Naive thymus-derived CD8-positive, alpha-beta T cell (primary cell): ENCODE data around the gene CDK12. TPM values are rescaled to one million over a fixed set of nuclear protein-coding genes. Genes with fewer than 3 reads are reported as not detected.

Experiments
- ATAC-seq, 2 donors: fragments of 150-1000 bp; cut with Tn5 transposase in 1 of 2; sonication (Bioruptor Pico), chemical (Tn5 transposase) in 1 of 2; 1 replicate in 1 of 2; 2 replicates in 1 of 2; pipeline ENCODE4 v1.10.0; 2021; ENCODE audit warnings: mild to moderate bottlenecking in 2 of 2, moderate library complexity in 2 of 2
- POLR2A ChIA-PET: fragments of 350-600 bp; sonication (Branson Sonifier 250); formaldehyde crosslinking; loops from one replicate; lab custom pipeline; 2021; ENCODE audit warnings: antibody characterized with exemption; lab: Charles Lee
- DNase-seq, 10 donors: peaks; one replicate each; pipeline versions ENCODE4 v3.0.0 to v3.0.0-alpha.2; 2020 to 2022
- H3K27ac Mint-ChIP-seq, 10 donors: one replicate each; pipeline ENCODE4 v1.8.0; 2020 to 2022; ENCODE audit warnings: mild to moderate bottlenecking in 10 of 10, mixed read lengths in 10 of 10, moderate library complexity in 4 of 10, inconsistent platforms in 1 of 10
- H3K27me3 Mint-ChIP-seq, 5 donors: one replicate each; pipeline ENCODE4 v1.8.0; 2021 to 2022; ENCODE audit warnings: mixed read lengths in 5 of 5
- H3K36me3 Mint-ChIP-seq, 3 donors: one replicate each; pipeline ENCODE4 v1.8.0; 2020 to 2022; ENCODE audit warnings: mixed read lengths in 3 of 3, mild to moderate bottlenecking in 2 of 3, inconsistent platforms in 1 of 3
- H3K4me1 Mint-ChIP-seq, 4 donors: one replicate each; pipeline ENCODE4 v1.8.0; 2021 to 2022; ENCODE audit warnings: mixed read lengths in 4 of 4
- H3K4me3 Mint-ChIP-seq, 10 donors: one replicate each; pipeline ENCODE4 v1.8.0; 2020 to 2022; ENCODE audit warnings: mild to moderate bottlenecking in 10 of 10, mixed read lengths in 10 of 10, moderate library complexity in 6 of 10, inconsistent platforms in 1 of 10
- H3K9me3 Mint-ChIP-seq, 9 donors: one replicate each; pipeline ENCODE4 v1.8.0; 2020 to 2022; ENCODE audit warnings: mixed read lengths in 9 of 9, mild to moderate bottlenecking in 3 of 9, inconsistent platforms in 1 of 9, moderate library complexity in 1 of 9
- polyA plus RNA-seq, 3 donors: library from polyadenylated mRNA; unstranded; fragments of 300-500 nt; fragmentation: Illumina TruSeq; gene quantifications; one replicate each; pipeline ENCODE4 v1.2.3, GENCODE V29; 2021
- total RNA-seq, 8 experiments: library from RNA in 2 of 8; stranded (reverse) in 2 of 8; gene quantifications; one replicate each; pipeline ENCODE4 v1.2.3 and lab custom pipeline; 2021 to 2026

The CDK12 gene
- total and polyA plus RNA-seq, 5 experiments from 2014 or later = 3.2 to 114 (median 7.1) TPM

- DNase-seq = peak in 2 of 10 donors; percentile 14 to 16
- POLR2A ChIA-PET = interaction anchor here (0.5 to 0.6 kb wide), 2 partner anchors 53 to 613 kb away, joined by 3 to 6 read pairs; partner anchors contain the start of gene PPP1R1B
- ATAC-seq = peak; percentile 68 to 70
- peaks cover 15 to 34% (median 30%) of the 10 kb centered on the region in 3 donors for H3K36me3 Mint-ChIP-seq
- H3K4me3 Mint-ChIP-seq = peak overlapping the region; percentile 71 to 87 (median 82)
- H3K4me1 Mint-ChIP-seq = peaks cover 0 to 8% (median 6%) of the 10 kb centered on the region in 4 donors
- peak overlapping the region in 2 of 10 donors; percentile 64 to 86 for H3K27ac Mint-ChIP-seq
- H3K27me3 Mint-ChIP-seq = peaks cover 2 to 15% (median 14%) of the 10 kb centered on the region in 5 donors
- peaks cover 3 to 20% (median 12%) of the 10 kb centered on the region in 9 donors for H3K9me3 Mint-ChIP-seq
Observed at GRCh38 chr17:39573447-39574298, 112.4 kb downstream of the CDK12 start.

- peaks cover 4 to 15% (median 12%) of the 10 kb centered on the region in 5 donors for H3K27me3 Mint-ChIP-seq
- H3K36me3 Mint-ChIP-seq = peaks cover 7 to 14% (median 9%) of the 10 kb centered on the region in 3 donors
- H3K4me1 Mint-ChIP-seq = peaks cover 0 to 8% (median 5%) of the 10 kb centered on the region in 4 donors
- POLR2A ChIA-PET = no interaction called here
- no peak overlapping the region for H3K27ac Mint-ChIP-seq
- H3K9me3 Mint-ChIP-seq = peaks cover under 1 to 8% (median 5%) of the 10 kb centered on the region in 9 donors
- ATAC-seq (no peak), DNase-seq (no peak)
- no peak overlapping the region for H3K4me3 Mint-ChIP-seq
Observed at GRCh38 chr17:39576187-39576586, 114.9 kb downstream of the CDK12 start.

- no peak overlapping the region for H3K4me3 Mint-ChIP-seq
- POLR2A ChIA-PET = interaction anchor here (0.6 kb wide), 1 partner anchor 83 kb away, joined by 5 read pairs; no protein-coding TSS in a partner anchor
- H3K9me3 Mint-ChIP-seq = no peaks in the 10 kb centered on the region
Observed at GRCh38 chr17:39578272-39578671, 117.0 kb downstream of the CDK12 start.

GRCh38 chr17:39579318-39580081 lies 118.2 kb downstream of the CDK12 start:
- no peaks in the 10 kb centered on the region for H3K9me3 Mint-ChIP-seq
- H3K4me1 Mint-ChIP-seq = peaks cover 0 to 2% (median 0%) of the 10 kb centered on the region in 4 donors
- POLR2A ChIA-PET = no interaction called here

More at GRCh38 chr17:39578272-39578671, 117.0 kb downstream of the CDK12 start:
- ATAC-seq (no peak), DNase-seq (no peak)
- H3K4me1 Mint-ChIP-seq = peaks cover 0 to 4% (median 3%) of the 10 kb centered on the region in 4 donors
- H3K27me3 Mint-ChIP-seq = peaks cover 0 to 13% (median 7%) of the 10 kb centered on the region in 5 donors
- H3K36me3 Mint-ChIP-seq = peaks cover 0 to 8% (median 5%) of the 10 kb centered on the region in 3 donors
- H3K27ac Mint-ChIP-seq = no peak overlapping the region

GRCh38 chr17:39580082-39580468 lies 118.8 kb downstream of the CDK12 start:
- Mint-ChIP-seq H3K27me3 (peaks cover 0 to 11% (median 3%) of the 10 kb centered on the region in 5 donors), H3K36me3 (peaks cover 0 to 11% (median 9%) of the 10 kb centered on the region in 3 donors), H3K9me3 (no peaks in the 10 kb centered on the region), H3K4me1 (peaks cover 0 to 1% (median 0%) of the 10 kb centered on the region in 4 donors), H3K27ac (no peak overlapping the region), H3K4me3 (no peak overlapping the region)
- ATAC-seq (no peak), DNase-seq (no peak)
- POLR2A ChIA-PET = interaction anchor here (0.6 kb wide), 1 partner anchor 95 kb away, joined by 4 read pairs; no protein-coding TSS in a partner anchor

More at GRCh38 chr17:39579318-39580081, 118.2 kb downstream of the CDK12 start:
- no peak overlapping the region for H3K4me3 Mint-ChIP-seq
- no peak overlapping the region for H3K27ac Mint-ChIP-seq
- ATAC-seq (no peak), DNase-seq (no peak)
- H3K27me3 Mint-ChIP-seq = peaks cover 0 to 14% (median 3%) of the 10 kb centered on the region in 5 donors
- peaks cover 0 to 9% (median 5%) of the 10 kb centered on the region in 3 donors for H3K36me3 Mint-ChIP-seq

GRCh38 chr17:39581071-39581758 lies 119.9 kb downstream of the CDK12 start:
- Mint-ChIP-seq H3K36me3 (peaks cover 0 to 11% (median 9%) of the 10 kb centered on the region in 3 donors), H3K27me3 (peaks cover 0 to 9% (median 3%) of the 10 kb centered on the region in 5 donors), H3K27ac (no peak overlapping the region), H3K4me1 (no peaks in the 10 kb centered on the region), H3K9me3 (no peaks in the 10 kb centered on the region), H3K4me3 (no peak overlapping the region)
- POLR2A ChIA-PET = no interaction called here
- ATAC-seq (no peak), DNase-seq (no peak)

GRCh38 chr17:39581759-39582085 lies 120.4 kb downstream of the CDK12 start:
- H3K27me3 Mint-ChIP-seq = peaks cover 0 to 8% (median 3%) of the 10 kb centered on the region in 5 donors
- no peak overlapping the region for H3K27ac Mint-ChIP-seq
- no peak overlapping the region for H3K4me3 Mint-ChIP-seq
- H3K4me1 Mint-ChIP-seq = no peaks in the 10 kb centered on the region
- peaks cover 0 to 11% (median 9%) of the 10 kb centered on the region in 3 donors for H3K36me3 Mint-ChIP-seq
- no peaks in the 10 kb centered on the region for H3K9me3 Mint-ChIP-seq
- POLR2A ChIA-PET = no interaction called here
- no peak for DNase-seq
- ATAC-seq = no peak

- H3K4me1 Mint-ChIP-seq = no peaks in the 10 kb centered on the region
- no peak overlapping the region for H3K27ac Mint-ChIP-seq
- peaks cover 0 to 7% (median 3%) of the 10 kb centered on the region in 5 donors for H3K27me3 Mint-ChIP-seq
- no peak overlapping the region for H3K4me3 Mint-ChIP-seq
- H3K36me3 Mint-ChIP-seq = peaks cover 0 to 11% (median 9%) of the 10 kb centered on the region in 3 donors
- POLR2A ChIA-PET = no interaction called here
- DNase-seq = no peak
- H3K9me3 Mint-ChIP-seq = no peaks in the 10 kb centered on the region
- no peak for ATAC-seq
Observed at GRCh38 chr17:39582658-39583057, 121.4 kb downstream of the CDK12 start.

Other genes starting within 250 kb of the CDK12 start
- under 1 TPM; 0.23 to 0.27 TPM for gene STAC2, start 235.5 kb upstream of the CDK12 start, total RNA-seq
- gene STAC2, start 235.5 kb upstream of the CDK12 start, polyA plus RNA-seq = under 1 TPM in 1 of 3 donors, not detected in 2; 0.07 TPM
- gene FBXL20, start 59.9 kb upstream of the CDK12 start, total RNA-seq = 10 to 100 TPM; 33.4 to 34.3 TPM
- 1 to 10 TPM; 2.6 to 3.4 (median 3.2) TPM for gene FBXL20, start 59.9 kb upstream of the CDK12 start, polyA plus RNA-seq
- gene MED1, start 10.2 kb upstream of the CDK12 start, total RNA-seq = 10 to 100 TPM; 59.2 to 62.8 TPM
- 10 to 100 TPM; 16.8 to 26.9 (median 22.2) TPM for gene MED1, start 10.2 kb upstream of the CDK12 start, polyA plus RNA-seq
- not detected for gene NEUROD2, start 146.4 kb downstream of the CDK12 start, total RNA-seq
- not detected for gene NEUROD2, start 146.4 kb downstream of the CDK12 start, polyA plus RNA-seq
- gene PPP1R1B, start 165.5 kb downstream of the CDK12 start, total RNA-seq = not detected
- not detected for gene PPP1R1B, start 165.5 kb downstream of the CDK12 start, polyA plus RNA-seq
- 100 to 1,000 TPM; 154 to 167 TPM for gene STARD3, start 175.7 kb downstream of the CDK12 start, total RNA-seq
- gene STARD3, start 175.7 kb downstream of the CDK12 start, polyA plus RNA-seq = 10 to 100 TPM; 37.4 to 51.6 (median 43.0) TPM
- 10 to 100 TPM in 1 of 2 experiments, 1 to 10 TPM in 1; 8.5 to 10.3 TPM for gene TCAP, start 203.9 kb downstream of the CDK12 start, total RNA-seq
- under 1 TPM in 1 of 3 donors, not detected in 2; 0.11 TPM for gene TCAP, start 203.9 kb downstream of the CDK12 start, polyA plus RNA-seq
- gene PNMT, start 207.0 kb downstream of the CDK12 start, total RNA-seq = 1 to 10 TPM in 1 of 2 experiments, under 1 TPM in 1; 0.91 to 1.2 TPM
- under 1 TPM in 2 of 3 donors, not detected in 1; 0.43 to 0.64 TPM for gene PNMT, start 207.0 kb downstream of the CDK12 start, polyA plus RNA-seq
- gene PGAP3, start 226.6 kb downstream of the CDK12 start, total RNA-seq = 10 to 100 TPM; 30.1 to 33.5 TPM
- 10 to 100 TPM; 14.2 to 17.7 (median 15.5) TPM for gene PGAP3, start 226.6 kb downstream of the CDK12 start, polyA plus RNA-seq
- 1 to 10 TPM; 5.6 to 8.7 TPM for gene ERBB2, start 238.6 kb downstream of the CDK12 start, total RNA-seq
- 1 to 10 TPM in 2 of 3 donors, under 1 TPM in 1; 0.85 to 2.4 (median 1.5) TPM for gene ERBB2, start 238.6 kb downstream of the CDK12 start, polyA plus RNA-seq